Retina (tissue), 1 donor: ENCODE results near the gene COL5A2.

Source experiments
- DNase-seq: peaks from one replicate; pipeline ENCODE4 v3.0.0-alpha.2; 2016

The COL5A2 gene

DNA sequence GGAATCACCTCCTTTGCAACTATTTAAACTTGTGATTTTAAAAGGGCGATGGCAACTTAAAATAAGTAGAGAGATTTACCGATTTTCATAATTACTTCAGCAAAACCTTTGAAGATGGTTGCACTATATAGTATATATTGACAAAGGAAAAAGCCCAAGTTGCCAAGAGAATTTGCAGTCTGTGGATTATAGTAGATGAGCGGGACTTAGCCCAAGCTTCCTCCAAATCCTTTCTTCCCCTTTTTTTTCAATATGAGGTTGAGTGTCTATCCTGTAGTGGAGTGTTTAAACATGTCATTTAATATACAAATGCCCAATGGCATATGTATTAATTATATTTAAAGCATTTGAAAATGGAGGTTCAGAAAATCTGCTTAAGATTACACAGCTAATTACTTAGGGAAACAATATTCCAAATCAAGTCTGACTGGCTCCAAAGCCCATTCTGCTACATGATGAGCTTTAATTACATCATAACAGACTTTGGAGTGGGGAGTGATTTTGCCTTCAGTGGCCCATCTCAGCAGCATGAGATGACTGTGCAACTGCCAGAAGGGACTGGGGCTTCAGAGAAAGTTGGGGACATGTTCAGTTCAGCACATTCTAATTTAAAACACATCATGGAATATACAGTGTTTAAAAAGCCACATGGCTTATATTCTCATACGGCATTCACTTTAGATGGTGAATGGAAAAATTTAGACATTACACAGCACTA lies 132.2 kb downstream of the COL5A2 start:
- no peak for DNase-seq

DNA sequence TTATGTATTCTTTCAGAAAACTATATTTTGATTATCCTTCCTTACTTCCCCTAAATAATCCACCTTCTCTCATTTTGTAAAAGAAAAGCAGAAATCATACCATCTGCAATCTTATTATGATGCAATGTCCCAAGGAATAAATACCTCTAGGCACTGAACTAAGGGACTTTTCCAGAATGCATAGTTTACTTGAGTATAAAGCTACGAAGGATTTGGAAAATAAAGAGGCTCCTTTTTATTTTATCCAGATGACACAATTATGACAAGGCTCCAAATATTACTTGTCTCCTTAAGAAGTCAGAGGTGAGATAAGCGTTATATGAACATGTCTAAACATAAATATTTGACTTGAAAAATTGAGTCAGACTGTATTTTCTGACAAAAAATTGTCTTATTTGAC lies 133.2 kb downstream of the COL5A2 start:
- no peak for DNase-seq

DNA sequence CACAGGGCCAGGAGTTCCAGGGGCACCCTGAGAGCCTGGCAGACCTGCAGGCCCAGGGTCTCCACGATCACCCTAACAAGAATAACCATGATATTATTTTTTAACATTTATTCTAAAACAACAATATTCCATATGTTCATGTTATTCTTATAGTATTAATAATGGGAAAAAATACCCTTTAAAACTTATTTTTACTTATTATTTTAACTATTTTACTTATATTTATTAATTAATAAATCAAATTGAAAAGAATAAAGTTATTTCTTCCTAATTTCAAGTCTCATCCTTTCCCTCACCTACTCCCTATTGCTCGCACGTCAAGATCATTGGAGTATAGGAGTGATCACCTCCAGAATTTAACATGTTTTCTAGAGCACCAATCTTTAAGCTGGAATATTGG lies 133.7 kb downstream of the COL5A2 start:
- no peak for DNase-seq

DNA sequence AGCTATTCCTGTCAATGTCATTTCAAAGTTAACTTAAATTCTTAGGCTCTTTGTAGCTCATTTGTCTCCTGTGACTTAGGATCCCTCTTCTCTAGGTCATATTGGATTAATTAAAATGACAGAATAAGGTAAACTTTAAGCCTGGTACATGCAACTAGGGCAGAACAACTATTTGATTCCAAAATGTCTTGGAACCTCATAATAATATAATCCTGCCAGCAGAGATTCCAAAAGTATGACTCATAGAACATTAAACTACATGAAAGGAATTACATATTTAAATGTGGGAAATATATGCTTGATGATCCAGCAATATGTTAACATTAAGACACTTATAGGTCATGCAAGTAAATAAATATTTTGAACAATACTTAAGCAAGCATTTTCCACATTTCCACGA lies 142.0 kb downstream of the COL5A2 start:
- DNase-seq = no peak

DNA sequence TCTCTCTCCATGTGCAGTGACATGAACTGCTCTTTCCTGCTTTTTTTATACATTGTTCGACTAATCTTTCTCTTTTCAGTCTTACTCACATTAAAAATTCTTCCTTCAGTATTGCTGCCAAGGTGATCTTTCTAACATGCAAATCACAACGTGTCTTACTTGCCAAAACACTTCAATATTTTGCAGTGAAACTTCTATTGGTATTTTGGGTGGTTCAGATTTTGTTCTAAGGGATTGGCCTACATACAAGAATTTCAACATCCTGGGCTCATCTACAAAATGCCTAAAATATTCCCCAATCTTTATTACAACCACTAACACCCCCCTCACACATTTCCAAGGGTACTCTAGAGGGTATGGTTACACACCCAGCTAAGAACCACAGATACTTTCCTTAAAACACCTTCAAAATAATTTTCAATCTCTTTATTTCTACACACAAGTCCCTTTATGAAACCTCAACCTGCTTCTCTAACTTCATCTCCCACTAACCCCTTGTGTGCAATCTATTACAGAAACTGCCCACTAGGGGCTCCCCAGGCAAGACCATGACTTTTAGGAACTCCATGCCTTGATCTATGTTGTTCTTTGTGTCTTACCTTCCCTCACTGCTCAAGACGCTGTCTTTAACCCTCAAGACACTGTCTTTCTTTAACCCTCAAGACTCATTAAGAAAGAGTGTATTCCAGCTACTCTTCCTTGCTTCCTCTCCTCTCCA lies 154.5 kb downstream of the COL5A2 start:
- DNase-seq = no peak

DNA sequence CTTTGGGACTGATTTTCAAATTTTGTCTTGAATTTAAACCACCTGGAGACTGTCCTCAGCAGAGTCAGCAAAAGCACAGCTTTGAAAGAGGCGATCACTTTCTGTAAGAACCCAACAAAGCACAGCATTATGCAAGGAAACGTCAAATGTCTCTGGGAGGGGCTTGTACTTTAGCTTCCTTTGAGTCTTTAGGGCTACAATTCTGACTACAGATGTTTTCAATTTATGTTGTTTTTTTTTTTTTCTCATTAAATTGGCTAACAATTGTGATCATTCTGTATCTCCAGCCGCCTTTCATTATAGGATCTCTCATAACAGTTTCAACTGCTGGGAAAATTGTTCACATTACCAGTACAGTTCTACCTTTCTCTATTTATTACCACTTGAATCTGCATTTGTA lies 157.1 kb downstream of the COL5A2 start:
- no peak for DNase-seq

DNA sequence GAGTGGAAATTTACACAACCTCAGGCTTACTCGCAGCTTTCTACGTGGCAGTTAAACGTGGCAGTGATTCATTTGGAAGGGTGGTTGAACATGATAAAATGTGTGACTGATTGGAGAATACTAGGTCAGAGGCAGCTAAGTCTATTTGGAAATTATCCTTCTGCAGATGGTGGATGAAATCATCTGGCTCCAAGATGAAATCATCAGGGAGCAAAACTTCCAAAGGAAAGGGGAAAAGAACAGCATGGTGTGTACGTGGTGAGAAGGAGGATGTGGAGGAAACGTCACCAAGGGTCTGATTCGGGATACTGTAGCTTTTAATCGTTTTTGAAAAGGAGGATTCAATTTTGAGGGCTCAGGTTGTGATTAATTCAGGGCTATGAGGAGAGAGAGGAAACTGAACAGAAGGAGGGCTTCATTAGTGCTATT lies 157.5 kb downstream of the COL5A2 start:
- DNase-seq = no peak

DNA sequence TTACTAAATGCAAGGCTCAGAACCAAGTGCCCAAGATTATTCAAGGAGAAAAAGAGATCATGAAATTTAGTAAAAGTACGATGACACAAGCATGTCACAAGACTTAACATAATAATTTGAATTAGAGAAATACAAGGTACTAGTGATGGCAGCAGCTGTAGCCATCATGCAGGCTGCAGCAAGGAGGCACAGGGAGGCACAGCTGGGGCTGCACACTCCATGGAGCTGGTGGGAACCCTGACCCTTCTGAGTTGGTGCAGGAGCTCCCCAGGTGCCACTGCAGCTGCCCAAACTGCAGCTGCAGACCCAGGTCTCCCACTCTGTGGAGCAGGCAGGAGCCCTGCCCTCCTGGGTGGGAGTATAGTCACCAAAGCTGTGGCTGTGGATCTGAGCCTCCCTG lies 159.4 kb downstream of the COL5A2 start:
- no peak for DNase-seq

DNA sequence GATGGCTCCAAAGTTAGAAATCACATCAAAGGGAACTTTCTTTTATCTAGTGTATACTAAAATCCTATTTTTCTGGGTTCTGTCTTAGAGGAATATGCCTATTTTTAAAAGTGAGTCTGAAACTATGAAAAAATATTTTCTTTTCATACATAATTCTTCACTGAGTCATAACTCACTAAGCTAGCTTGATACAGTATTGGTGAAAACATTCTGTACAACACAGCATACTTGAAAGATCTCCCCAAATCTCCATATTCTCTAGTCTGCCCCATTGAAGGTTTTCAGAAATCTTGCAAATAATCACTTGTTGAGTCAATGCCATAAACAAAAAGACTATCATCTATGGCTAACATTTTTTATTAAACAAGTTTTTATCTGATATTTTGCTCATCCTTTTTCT lies 160.9 kb downstream of the COL5A2 start:
- no peak for DNase-seq

DNA sequence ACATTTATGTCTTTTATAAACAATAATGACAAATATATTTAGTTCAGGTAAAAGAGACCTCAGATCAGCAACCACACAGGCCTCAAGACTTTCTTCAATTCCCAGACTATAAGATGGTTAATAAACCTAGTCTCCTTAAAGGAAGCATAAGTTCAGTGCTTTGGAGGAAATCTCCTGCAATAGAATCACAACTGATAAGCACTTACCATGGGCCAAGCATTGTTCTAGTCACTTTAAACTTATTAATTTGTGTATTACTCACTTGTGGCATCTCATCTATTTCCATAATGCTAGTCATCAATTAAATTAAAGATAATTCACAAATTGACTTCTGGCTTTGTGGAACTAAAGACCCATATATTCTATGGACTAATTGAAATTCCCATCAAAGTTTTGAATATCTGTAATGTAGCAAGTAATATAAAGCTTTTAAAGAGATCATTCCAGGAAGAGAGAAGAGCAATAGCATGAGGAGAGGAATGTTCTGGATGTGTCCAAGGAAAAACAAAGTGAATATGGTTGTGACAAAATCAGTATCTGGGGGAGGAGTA lies 163.2 kb downstream of the COL5A2 start:
- DNase-seq = no peak

DNA sequence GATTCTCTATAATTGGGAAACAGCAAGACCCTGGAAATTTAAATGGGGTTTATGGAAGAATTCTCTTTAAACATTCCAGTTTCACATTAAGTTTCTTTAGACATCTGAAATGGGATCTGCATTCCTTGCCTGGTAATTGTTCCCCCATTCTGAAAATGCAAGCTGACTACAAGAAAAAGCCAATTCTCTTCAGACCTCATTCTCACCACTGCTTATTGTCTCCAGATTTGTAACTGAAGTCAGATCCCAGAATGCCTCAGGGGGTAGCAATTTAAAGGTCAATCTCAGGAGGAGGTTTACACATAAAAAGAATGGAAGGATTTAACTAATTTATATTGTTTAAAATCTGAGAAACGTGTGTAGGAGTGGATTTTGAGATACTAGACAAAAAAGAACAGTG lies 164.2 kb downstream of the COL5A2 start:
- no peak for DNase-seq

DNA sequence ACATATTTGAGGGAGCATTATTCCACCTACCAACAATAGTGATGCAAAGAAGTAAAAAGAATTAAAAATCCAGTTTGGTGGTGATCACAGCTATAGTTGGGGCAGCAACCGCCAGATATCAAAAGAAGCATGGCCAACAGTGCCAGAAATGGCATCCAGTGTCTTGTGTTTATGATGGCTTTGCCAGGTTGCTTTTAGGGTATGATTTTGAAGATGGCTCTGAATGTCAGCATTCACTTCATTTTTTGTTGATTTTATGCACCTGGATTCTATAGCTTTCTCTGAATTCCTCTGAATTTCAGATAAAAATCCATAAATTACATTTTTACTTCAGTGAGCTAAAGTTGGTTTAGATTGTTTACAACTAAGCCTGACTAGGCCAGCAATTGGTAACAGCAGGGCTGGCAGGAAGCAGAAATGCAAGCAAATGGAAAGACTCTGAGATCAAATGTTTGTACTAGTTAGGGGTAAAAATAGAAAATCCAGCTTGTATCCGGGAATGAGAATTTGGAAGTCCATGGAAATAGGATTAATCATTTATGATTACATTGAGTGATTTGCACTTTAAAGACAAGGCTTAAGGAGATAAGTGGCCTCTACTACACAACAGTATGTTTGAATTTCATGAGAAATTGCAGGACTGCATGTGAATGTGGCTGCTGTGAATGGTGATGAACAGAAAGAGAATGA lies 165.0 kb downstream of the COL5A2 start:
- DNase-seq = no peak

DNA sequence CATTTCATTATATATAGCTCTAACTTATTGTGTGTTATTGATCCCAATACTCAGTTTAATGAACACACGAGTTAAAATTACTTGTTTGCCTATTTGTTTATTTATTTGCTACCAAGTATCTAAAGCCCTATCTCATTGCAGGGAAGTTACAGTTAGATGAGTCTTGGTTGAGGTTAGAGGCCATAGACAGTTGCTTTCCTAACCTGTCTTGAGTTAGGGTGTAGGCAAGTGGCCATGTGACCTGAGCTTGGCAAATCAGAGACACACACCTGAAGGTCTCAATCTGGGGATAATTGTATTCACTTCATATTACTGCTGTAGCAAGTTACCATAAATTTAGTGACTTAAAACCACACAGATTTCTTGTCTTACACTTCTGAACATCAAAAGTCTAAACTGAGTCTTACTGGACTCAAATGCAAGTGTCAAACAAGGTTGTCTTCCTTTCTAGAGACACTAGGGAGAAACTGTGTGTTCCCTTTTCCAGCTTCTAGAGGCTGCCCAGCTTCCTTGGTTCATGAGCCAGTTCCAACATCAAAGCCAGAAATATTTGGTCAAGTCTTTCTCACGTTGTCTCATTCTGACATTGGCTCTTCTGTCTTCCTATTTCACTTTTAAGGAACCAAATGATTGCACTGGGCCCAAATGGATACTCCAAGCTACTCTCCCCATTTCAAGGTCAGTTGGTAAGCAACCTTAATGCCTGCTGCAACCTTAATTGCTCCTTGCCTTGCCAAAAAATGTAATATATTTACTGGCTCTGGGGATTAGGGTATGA lies 165.7 kb downstream of the COL5A2 start:
- no peak for DNase-seq

DNA sequence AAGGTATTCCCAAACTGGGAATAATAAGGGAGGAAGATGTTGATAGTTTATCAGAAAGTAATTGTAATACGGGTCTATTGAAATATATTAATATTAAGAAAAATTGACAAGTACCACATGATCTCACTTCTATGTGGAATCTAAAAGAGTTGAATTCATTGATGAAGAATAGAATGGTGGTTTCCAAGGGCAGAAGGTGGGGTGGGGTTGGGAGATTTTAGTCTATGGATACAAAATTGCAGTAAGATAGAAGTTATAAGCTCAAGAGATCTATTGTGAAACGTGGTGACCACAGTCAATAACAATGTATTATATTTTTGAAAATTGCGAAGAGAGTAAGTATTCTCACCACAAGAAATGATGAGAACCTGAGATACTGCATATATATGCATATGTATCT lies 166.5 kb downstream of the COL5A2 start:
- DNase-seq = no peak

DNA sequence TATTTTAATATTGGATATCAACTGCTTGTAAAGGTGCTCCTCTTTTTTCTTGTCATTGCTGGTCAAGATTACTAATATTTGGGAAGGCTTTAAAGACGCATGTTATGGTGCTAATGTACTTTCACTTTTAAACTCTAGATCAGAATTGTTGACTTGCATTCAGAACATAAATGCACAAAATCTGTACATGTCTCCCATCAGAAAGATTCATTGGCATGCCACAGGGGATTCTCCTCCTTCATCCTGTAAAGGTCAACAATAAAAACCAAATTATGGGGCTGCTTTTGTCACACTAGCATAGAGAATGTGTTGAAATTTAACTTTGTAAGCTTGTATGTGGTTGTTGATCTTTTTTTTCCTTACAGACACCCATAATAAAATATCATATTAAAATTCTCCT lies 167.2 kb downstream of the COL5A2 start:
- DNase-seq = no peak

DNA sequence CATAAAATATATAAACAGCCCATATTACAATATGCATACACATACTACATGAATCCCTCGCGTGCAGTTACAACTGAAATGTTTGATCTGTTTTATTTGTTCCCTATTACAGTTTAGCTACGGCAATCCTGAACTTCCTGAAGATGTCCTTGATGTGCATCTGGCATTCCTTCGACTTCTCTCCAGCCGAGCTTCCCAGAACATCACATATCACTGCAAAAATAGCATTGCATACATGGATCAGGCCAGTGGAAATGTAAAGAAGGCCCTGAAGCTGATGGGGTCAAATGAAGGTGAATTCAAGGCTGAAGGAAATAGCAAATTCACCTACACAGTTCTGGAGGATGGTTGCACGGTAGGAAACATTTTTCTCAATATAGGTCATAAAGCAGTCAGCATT lies 169.0 kb downstream of the COL5A2 start:
- no peak for DNase-seq

DNA sequence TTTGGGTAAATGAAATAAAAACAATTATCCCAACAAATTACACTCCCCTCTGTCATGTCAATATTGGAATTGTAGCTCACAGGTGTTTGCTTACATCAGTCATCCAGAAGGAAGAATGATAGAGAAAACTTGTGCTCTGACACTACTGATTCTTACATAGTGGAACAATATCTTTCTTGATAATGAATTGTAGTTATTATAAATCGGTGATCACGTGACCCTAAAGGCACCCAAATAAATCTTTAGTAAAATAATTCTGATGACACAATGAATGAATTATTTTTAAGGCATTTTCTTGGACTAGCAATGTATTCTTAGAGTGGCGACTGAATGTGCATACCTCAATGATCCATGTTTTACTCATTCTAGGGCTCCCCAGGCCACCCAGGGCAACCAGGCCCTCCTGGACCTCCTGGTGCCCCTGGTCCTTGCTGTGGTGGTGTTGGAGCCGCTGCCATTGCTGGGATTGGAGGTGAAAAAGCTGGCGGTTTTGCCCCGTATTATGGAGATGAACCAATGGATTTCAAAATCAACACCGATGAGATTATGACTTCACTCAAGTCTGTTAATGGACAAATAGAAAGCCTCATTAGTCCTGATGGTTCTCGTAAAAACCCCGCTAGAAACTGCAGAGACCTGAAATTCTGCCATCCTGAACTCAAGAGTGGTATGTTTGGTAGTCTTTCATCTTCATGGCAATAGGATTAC lies 170.9 kb downstream of the COL5A2 start:
- no peak for DNase-seq

DNA sequence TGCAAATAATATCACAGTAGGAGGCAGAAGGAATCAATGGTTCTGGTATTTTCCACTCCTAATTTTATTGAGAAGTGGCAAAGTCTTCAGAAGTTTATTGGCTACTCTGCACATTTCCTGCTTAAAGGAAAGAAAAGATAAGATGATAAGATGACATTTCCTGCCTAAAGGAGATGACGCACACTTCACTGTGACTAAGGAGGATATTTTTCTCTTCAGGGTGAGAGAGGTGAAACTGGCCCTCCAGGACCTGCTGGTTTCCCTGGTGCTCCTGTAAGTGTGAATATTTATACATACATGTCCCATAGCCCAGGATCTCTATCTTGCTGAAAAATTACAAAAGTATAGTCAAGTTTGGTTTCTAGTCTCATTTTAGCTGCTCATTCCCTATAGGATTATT lies 177.5 kb downstream of the COL5A2 start:
- DNase-seq = no peak

DNA sequence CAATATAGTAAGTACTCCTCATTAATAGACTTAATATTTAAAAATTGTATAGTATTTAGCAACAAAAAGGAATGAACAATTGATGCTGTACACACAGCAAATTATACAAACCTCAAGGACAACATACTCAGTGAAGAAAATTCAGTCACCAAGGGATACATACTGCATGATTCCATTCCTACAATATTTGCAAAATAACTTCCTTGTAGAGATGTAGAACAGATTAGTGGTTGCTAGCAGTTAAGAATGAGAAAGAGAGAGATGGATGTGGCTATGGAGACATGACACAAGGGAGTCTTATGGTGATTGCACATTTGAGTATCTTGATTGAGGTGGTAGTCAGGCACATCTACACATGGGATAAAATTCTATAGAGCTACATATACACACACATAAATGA lies 179.3 kb downstream of the COL5A2 start:
- no peak for DNase-seq

DNA sequence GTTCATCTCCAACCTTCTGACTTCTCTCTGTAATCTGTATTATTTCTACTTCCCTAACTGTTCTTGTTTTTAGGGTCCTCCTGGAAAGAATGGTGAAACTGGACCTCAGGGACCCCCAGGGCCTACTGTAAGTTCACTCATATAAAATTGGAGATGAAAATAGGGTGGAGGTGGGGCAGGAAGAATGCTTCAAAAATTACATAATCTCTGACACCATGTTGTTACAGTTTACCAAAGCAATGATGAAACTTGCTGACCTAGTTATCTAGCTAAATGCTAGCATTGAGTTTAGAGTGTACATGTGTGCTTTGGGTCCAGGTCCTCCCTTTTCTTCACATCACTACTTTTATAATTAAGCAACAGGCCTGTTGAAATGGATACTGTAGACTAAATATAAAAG lies 182.3 kb downstream of the COL5A2 start:
- no peak for DNase-seq

DNA sequence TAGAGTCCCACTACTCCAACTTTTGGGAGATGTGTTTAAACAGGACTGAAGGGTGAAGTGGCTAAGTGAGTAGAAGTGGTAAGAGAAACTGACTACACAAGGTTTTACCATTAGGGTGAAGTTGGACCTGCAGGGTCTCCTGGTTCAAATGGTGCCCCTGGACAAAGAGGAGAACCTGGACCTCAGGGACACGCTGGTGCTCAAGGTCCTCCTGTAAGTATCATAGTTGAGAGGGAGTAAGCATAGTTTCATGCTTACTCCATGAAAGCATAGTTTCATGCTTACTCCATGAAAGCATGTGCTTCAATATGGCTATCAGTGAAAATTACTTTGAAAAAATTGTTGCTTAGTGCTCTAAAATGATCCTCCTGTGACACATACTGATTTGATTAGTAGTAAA lies 186.3 kb downstream of the COL5A2 start:
- no peak for DNase-seq

DNA sequence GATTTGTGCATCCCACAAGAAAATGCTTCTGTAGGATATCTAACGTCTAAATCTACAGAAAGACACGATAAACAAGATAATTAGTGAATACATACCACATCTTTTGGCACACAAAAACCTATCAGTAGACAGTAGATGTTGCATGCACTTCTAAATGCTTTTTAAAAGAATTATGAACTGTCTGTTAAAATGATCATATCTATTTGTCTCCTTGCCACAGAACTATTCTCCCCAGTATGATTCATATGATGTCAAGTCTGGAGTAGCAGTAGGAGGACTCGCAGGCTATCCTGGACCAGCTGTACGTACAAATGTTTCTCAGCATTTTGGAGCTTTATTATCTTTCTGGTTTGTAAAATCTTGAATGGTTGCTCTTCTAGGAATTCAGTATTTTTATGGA lies 192.7 kb downstream of the COL5A2 start:
- DNase-seq = no peak
